Colonic mucosa (tissue), 4 donors: ENCODE data around the gene MBOAT1. TPM values are rescaled to one million over a fixed set of nuclear protein-coding genes. Genes with fewer than 3 reads are reported as not detected.
A peak's percentile ranks its signal among the peaks of the same experiment; 100 is the strongest.

Experiments
- DNase-seq: peaks from one replicate; pipeline ENCODE4 v3.0.0-alpha.2; 2020
- H3K27ac ChIP-seq: fragments of 200-600 bp; one replicate; pipeline ENCODE4 v1.8.0; 2021
- H3K27me3 ChIP-seq: fragments of 200-600 bp; one replicate; pipeline ENCODE4 v1.8.0; 2021
- H3K36me3 ChIP-seq: fragments of 200-600 bp; one replicate; pipeline ENCODE4 v1.8.0; 2021
- H3K4me1 ChIP-seq: fragments of 200-600 bp; one replicate; pipeline ENCODE4 v1.8.0; 2021; ENCODE audit warnings: mild to moderate bottlenecking
- H3K4me3 ChIP-seq: fragments of 200-600 bp; one replicate; pipeline ENCODE4 v1.8.0; 2021
- H3K9ac ChIP-seq, 2 donors: one replicate each; pipeline ENCODE4 v1.7.0; 2013; ENCODE audit warnings: control low read depth in 2 of 2, low read depth in 2 of 2, low read length in 2 of 2
- H3K9me3 ChIP-seq: fragments of 200-600 bp; one replicate; pipeline ENCODE4 v1.8.0; 2021
- intact Hi-C: fragments of 100-400 bp; cut with DNase I; formaldehyde crosslinking; loops from one replicate; pipeline ENCODE4 v1.14.1; 2022
- total RNA-seq, 2 donors: library from RNA; stranded (reverse); fragmentation: NEBNext Ultra II Directional in 1 of 2; extraction: Animal tissue kit (Norgen Biotek cat#: 25700) in 1 of 2; gene quantifications; one replicate each; pipeline ENCODE4 v1.2.1, GENCODE V29; 2021
- TF ChIP-seq, protein P1 (sequence below): fragments of 200-600 bp; IDR thresholded peaks from one replicate; pipeline ENCODE4 v1.8.0; 2022; ENCODE audit warnings: antibody characterized with exemption, mild to moderate bottlenecking
- donor health status: healthy.
- donor health status: DM: no; HTN: no; CAD: no.
- donor health status: DM: no; HTN: no; CAD: no.

The MBOAT1 gene
- total RNA-seq, 2 donors from 2014 or later: 45.7 to 54.1 TPM

GRCh38 chr6:20207088-20207418 lies 5.2 kb downstream of the MBOAT1 start:
- intact Hi-C loops: no loop called here
- Histone ChIP-seq H3K27ac (no peak overlapping the region), H3K36me3 (no peaks in the 10 kb centered on the region), H3K9me3 (no peaks in the 10 kb centered on the region), H3K4me3 (no peak overlapping the region), H3K27me3 (no peaks in the 10 kb centered on the region), H3K9ac (no peak overlapping the region), H3K4me1 (peaks cover 30% of the 10 kb centered on the region)
- no peak for DNase-seq
- TF ChIP-seq, protein P1, sequence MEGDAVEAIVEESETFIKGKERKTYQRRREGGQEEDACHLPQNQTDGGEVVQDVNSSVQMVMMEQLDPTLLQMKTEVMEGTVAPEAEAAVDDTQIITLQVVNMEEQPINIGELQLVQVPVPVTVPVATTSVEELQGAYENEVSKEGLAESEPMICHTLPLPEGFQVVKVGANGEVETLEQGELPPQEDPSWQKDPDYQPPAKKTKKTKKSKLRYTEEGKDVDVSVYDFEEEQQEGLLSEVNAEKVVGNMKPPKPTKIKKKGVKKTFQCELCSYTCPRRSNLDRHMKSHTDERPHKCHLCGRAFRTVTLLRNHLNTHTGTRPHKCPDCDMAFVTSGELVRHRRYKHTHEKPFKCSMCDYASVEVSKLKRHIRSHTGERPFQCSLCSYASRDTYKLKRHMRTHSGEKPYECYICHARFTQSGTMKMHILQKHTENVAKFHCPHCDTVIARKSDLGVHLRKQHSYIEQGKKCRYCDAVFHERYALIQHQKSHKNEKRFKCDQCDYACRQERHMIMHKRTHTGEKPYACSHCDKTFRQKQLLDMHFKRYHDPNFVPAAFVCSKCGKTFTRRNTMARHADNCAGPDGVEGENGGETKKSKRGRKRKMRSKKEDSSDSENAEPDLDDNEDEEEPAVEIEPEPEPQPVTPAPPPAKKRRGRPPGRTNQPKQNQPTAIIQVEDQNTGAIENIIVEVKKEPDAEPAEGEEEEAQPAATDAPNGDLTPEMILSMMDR: no peak

GRCh38 chr6:20205722-20206161 lies 6.5 kb downstream of the MBOAT1 start:
- H3K36me3 ChIP-seq: no peaks in the 10 kb centered on the region
- TF ChIP-seq, protein P1: no peak
- intact Hi-C loops: no loop called here
- no peak for DNase-seq
- no peak overlapping the region for H3K27ac ChIP-seq
- H3K9ac ChIP-seq: no peak overlapping the region
- H3K4me3 ChIP-seq: no peak overlapping the region
- H3K9me3 ChIP-seq: no peaks in the 10 kb centered on the region
- no peaks in the 10 kb centered on the region for H3K27me3 ChIP-seq
- H3K4me1 ChIP-seq: peaks cover 33% of the 10 kb centered on the region

- Histone ChIP-seq H3K4me3 (no peak overlapping the region), H3K36me3 (no peaks in the 10 kb centered on the region), H3K27ac (peak overlapping the region; percentile 55), H3K4me1 (peaks cover 34% of the 10 kb centered on the region), H3K27me3 (no peaks in the 10 kb centered on the region), H3K9ac (peak overlapping the region in 1 of 2 donors; percentile 3), H3K9me3 (no peaks in the 10 kb centered on the region)
- DNase-seq: no peak
- intact Hi-C loops: no loop called here
- TF ChIP-seq, protein P1: no peak
Observed at GRCh38 chr6:20204512-20204894, 7.8 kb downstream of the MBOAT1 start.

DNA sequence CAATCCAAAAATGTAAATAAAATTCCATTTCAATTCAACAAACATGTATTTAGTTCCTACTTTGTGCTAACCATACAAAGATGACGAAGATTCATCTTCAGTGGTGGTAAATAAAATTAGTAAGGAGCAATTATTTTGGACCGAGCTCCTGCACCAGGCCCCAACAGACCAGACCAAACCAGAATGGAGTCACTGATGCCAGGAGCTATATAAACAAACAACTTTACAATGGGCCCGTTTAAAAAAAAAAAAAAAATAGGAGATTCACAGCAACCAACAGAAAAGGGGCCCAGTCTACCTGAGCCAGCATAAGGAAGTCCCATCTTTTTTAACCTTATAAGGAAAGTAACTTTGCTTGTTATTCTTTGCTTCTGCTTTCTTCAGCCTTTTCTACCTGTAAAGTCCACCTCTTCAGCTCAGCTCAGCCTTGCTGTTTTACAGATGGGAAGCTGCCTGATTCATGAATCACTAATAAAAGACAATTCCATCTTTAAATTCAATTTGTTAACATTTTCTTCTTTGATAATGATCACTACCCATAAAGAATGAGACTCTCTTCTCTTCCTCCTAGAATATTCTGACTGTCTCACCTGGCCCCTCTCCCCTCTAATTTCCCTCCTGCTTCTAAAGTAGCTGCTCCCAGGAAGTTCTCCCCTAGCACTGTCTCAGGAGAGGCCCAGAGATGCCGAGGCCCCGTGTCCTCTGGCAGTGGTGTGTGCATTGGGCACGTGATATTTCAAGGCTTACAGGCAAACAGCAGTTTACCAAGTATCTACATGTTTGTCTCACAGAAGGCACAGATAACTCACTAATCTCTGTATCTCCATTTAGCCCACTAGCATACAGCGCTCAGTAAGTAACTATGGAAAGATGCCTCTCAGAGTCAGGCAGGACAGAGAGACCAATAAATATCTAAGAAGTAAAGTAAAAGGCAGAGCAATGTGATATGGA lies 8.4 kb downstream of the MBOAT1 start:
- Histone ChIP-seq H3K4me1 (peaks cover 31% of the 10 kb centered on the region), H3K9ac (peak overlapping the region in 1 of 2 donors; percentile 3), H3K27ac (peak overlapping the region; percentile 55), H3K27me3 (no peaks in the 10 kb centered on the region), H3K36me3 (no peaks in the 10 kb centered on the region), H3K4me3 (no peak overlapping the region), H3K9me3 (no peaks in the 10 kb centered on the region)
- intact Hi-C loops: no loop called here
- TF ChIP-seq, protein P1: no peak
- DNase-seq: no peak

- intact Hi-C loops: no loop called here
- H3K27me3 ChIP-seq: no peaks in the 10 kb centered on the region
- no peaks in the 10 kb centered on the region for H3K9me3 ChIP-seq
- H3K27ac ChIP-seq: peak overlapping the region; percentile 55
- no peaks in the 10 kb centered on the region for H3K36me3 ChIP-seq
- H3K4me1 ChIP-seq: peaks cover 29% of the 10 kb centered on the region
- TF ChIP-seq, protein P1: no peak
- no peak overlapping the region for H3K4me3 ChIP-seq
- H3K9ac ChIP-seq: no peak overlapping the region
- no peak for DNase-seq
Observed at GRCh38 chr6:20202699-20203302, 9.5 kb downstream of the MBOAT1 start.
